H9 (cell line): ENCODE results near the gene FAF1. TPM values are rescaled to one million over a fixed set of nuclear protein-coding genes. Genes with fewer than 3 reads are reported as not detected.

Source experiments
- DNase-seq: peaks from one replicate; pipeline ENCODE4 v3.0.0-alpha.2; 2017
- H2AFZ ChIP-seq: one replicate; pipeline ENCODE4 v1.6.1; 2013; ENCODE audit warnings: mild to moderate bottlenecking, low read length, control low read depth, moderate library complexity
- H2AK5ac ChIP-seq: 2 replicates; pipeline ENCODE4 v1.6.1; 2013; ENCODE audit warnings: low read length, control low read depth, mixed read lengths; ENCODE audit not compliant: insufficient read length
- H2BK120ac ChIP-seq: one replicate; pipeline ENCODE4 v1.6.1; 2013; ENCODE audit warnings: low read depth, mild to moderate bottlenecking, low read length, control low read depth, inconsistent platforms; ENCODE audit not compliant: poor library complexity, severe bottlenecking
- H2BK12ac ChIP-seq: 2 replicates; pipeline ENCODE4 v1.6.1; 2013; ENCODE audit warnings: low read length, control low read depth, mixed read lengths, low read depth; ENCODE audit not compliant: insufficient read length
- H2BK15ac ChIP-seq: 2 replicates; pipeline ENCODE4 v1.6.1; 2013; ENCODE audit warnings: low read depth, low read length, control low read depth
- H2BK20ac ChIP-seq: one replicate; pipeline ENCODE4 v1.6.1; 2013; ENCODE audit warnings: low read depth, mild to moderate bottlenecking, low read length, control low read depth, inconsistent platforms; ENCODE audit not compliant: poor library complexity, severe bottlenecking
- H2BK5ac ChIP-seq: 2 replicates; pipeline ENCODE4 v1.6.1; 2013; ENCODE audit warnings: low read length, control low read depth, mixed read lengths; ENCODE audit not compliant: insufficient read length
- H3K14ac ChIP-seq: 2 replicates; pipeline ENCODE4 v1.6.1; 2013; ENCODE audit warnings: low read length, control low read depth; ENCODE audit not compliant: insufficient read depth
- H3K18ac ChIP-seq: 2 replicates; pipeline ENCODE4 v1.6.1; 2013; ENCODE audit warnings: low read depth, mild to moderate bottlenecking, mixed read lengths, low read length, control low read depth; ENCODE audit not compliant: insufficient read length
- H3K23ac ChIP-seq: 2 replicates; pipeline ENCODE4 v1.6.1; 2013; ENCODE audit warnings: low read length, control low read depth, mixed read lengths, low read depth; ENCODE audit not compliant: insufficient read length
- H3K23me2 ChIP-seq: 2 replicates; pipeline ENCODE4 v1.6.1; 2013; ENCODE audit warnings: low read depth, mild to moderate bottlenecking, mixed read lengths, low read length, control low read depth; ENCODE audit not compliant: insufficient read length, poor library complexity, severe bottlenecking
- H3K27ac ChIP-seq: 2 replicates; pipeline ENCODE4 v1.5.1; 2013; ENCODE audit warnings: low read length, control low read depth, mixed read lengths, low read depth; ENCODE audit not compliant: insufficient read length
- H3K27me3 ChIP-seq: 2 replicates; pipeline ENCODE4 v1.6.1; 2013; ENCODE audit warnings: low read length, control low read depth, inconsistent platforms; ENCODE audit not compliant: insufficient read depth
- H3K4ac ChIP-seq: 2 replicates; pipeline ENCODE4 v1.6.1; 2013; ENCODE audit warnings: low read depth, mild to moderate bottlenecking, control low read depth, inconsistent platforms, low read length, moderate library complexity
- H3K4me1 ChIP-seq: 2 replicates; pipeline ENCODE4 v1.6.1; 2013; ENCODE audit warnings: low read length, control low read depth, inconsistent platforms; ENCODE audit not compliant: insufficient read depth
- H3K4me2 ChIP-seq: 2 replicates; pipeline ENCODE4 v1.6.1; 2013; ENCODE audit warnings: low read length, control low read depth, mixed read lengths; ENCODE audit not compliant: insufficient read length, insufficient read depth
- H3K56ac ChIP-seq: 2 replicates; pipeline ENCODE4 v1.6.1; 2013; ENCODE audit warnings: low read depth, mild to moderate bottlenecking, mixed read lengths, low read length, control low read depth; ENCODE audit not compliant: insufficient read length
- H3K79me1 ChIP-seq: 2 replicates; pipeline ENCODE4 v1.6.1; 2013; ENCODE audit warnings: low read depth, mild to moderate bottlenecking, moderate library complexity, low read length, control low read depth, inconsistent platforms; ENCODE audit not compliant: insufficient read depth, poor library complexity, severe bottlenecking
- H3K79me2 ChIP-seq: 2 replicates; pipeline ENCODE4 v1.6.1; 2013; ENCODE audit warnings: low read length, control low read depth, inconsistent platforms; ENCODE audit not compliant: insufficient read depth
- H3K9ac ChIP-seq: 2 replicates; pipeline ENCODE4 v1.6.1; 2013; ENCODE audit warnings: low read length, control low read depth, mixed read lengths; ENCODE audit not compliant: insufficient read length; ENCODE audit errors: extremely low read depth
- H3K9me3 ChIP-seq: one replicate; pipeline ENCODE4 v1.6.1; 2013; ENCODE audit warnings: low read depth, low read length, inconsistent platforms; ENCODE audit not compliant: control insufficient read depth
- H3T11ph ChIP-seq: one replicate; pipeline ENCODE4 v1.6.1; 2013; ENCODE audit warnings: mild to moderate bottlenecking, low read length, control low read depth, inconsistent platforms
- H4K20me1 ChIP-seq: one replicate; pipeline ENCODE4 v1.6.1; 2013; ENCODE audit not compliant: control insufficient read depth, insufficient read length, insufficient read depth
- H4K5ac ChIP-seq: 2 replicates; pipeline ENCODE4 v1.6.1; 2013; ENCODE audit warnings: low read depth, mild to moderate bottlenecking, mixed read lengths, low read length, control low read depth; ENCODE audit not compliant: insufficient read length
- H4K8ac ChIP-seq: replicated peaks from 2 replicates; pipeline ENCODE4 v1.6.1; 2013; ENCODE audit warnings: low read length, control low read depth, mixed read lengths, low read depth; ENCODE audit not compliant: insufficient read length
- H4K91ac ChIP-seq: 2 replicates; pipeline ENCODE4 v1.6.1; 2013; ENCODE audit warnings: low read depth, mild to moderate bottlenecking, moderate library complexity, mixed read lengths, low read length, control low read depth; ENCODE audit not compliant: insufficient read length
- H3K27ac Mint-ChIP-seq, 3 experiments: 2 replicates in 2 of 3; 3 replicates in 1 of 3; pipeline ENCODE4 v1.8.0; 2020 to 2021; ENCODE audit warnings: mixed read lengths in 3 of 3, mild to moderate bottlenecking in 1 of 3, moderate library complexity in 1 of 3
- H3K27me3 Mint-ChIP-seq: 2 replicates; pipeline ENCODE4 v1.8.0; 2021; ENCODE audit warnings: low read depth, mild to moderate bottlenecking, moderate library complexity, mixed read lengths
- H3K36me3 Mint-ChIP-seq, 3 experiments: 2 replicates in 2 of 3; 3 replicates in 1 of 3; pipeline ENCODE4 v1.8.0; 2020 to 2021; ENCODE audit warnings: low read depth in 3 of 3, mixed read lengths in 3 of 3; ENCODE audit not compliant: insufficient read depth in 1 of 3
- H3K4me1 Mint-ChIP-seq, 2 experiments: 2 replicates each; pipeline ENCODE4 v1.8.0; 2020; ENCODE audit warnings: mixed read lengths in 2 of 2
- H3K4me3 Mint-ChIP-seq, 2 experiments: 2 replicates in 1 of 2; 3 replicates in 1 of 2; pipeline ENCODE4 v1.8.0; 2020 to 2021; ENCODE audit warnings: mild to moderate bottlenecking in 2 of 2, mixed read lengths in 2 of 2, moderate library complexity in 1 of 2
- H3K9me3 Mint-ChIP-seq, 2 experiments: 2 replicates in 1 of 2; 3 replicates in 1 of 2; pipeline ENCODE4 v1.8.0; 2020; ENCODE audit warnings: mild to moderate bottlenecking in 2 of 2, mixed read lengths in 2 of 2, moderate library complexity in 1 of 2
- CTCF ChIP-seq: fragments of 200-600 bp; sonication (generic); conservative IDR thresholded peaks from 3 replicates; pipeline ENCODE4 v1.8.0; 2021; ENCODE audit warnings: antibody characterized with exemption, mild to moderate bottlenecking
- WGBS: extraction: QIAGEN DNeasy Blood & Tissue Kit; methylation state at CpG from one replicate; pipeline ENCODE4 v1.1.7; 2013; ENCODE audit warnings: missing lambda C conversion rate, low lambda C conversion rate, mixed read lengths; ENCODE audit not compliant: insufficient read length; ENCODE audit errors: extremely low coverage; 5-methylcytosine and 5-hydroxymethylcytosine counted together
- total RNA-seq: library from RNA; stranded (reverse); gene quantifications from 2 replicates; pipeline ENCODE4 v1.2.1, GENCODE V29; 2021

Gene FAF1
- total RNA-seq, 1 experiment from 2014 or later = 60.8 TPM

- H4K8ac ChIP-seq = no peak overlapping the region
- no peaks in the 10 kb centered on the region for H3K9me3 ChIP-seq
- Mint-ChIP-seq H3K27ac (no peak overlapping the region), H3K9me3 (no peaks in the 10 kb centered on the region; a peak in 1 of 5 replicates), H3K27me3 (peaks cover 29% of the 10 kb centered on the region), H3K4me3 (no peak overlapping the region), H3K4me1 (no peaks in the 10 kb centered on the region), H3K36me3 (no peaks in the 10 kb centered on the region)
- H2BK120ac ChIP-seq = no peak overlapping the region
- no peak overlapping the region for H2BK15ac ChIP-seq
- no peaks in the 10 kb centered on the region for H3K23me2 ChIP-seq
- H4K20me1 ChIP-seq = no peaks in the 10 kb centered on the region
- no peak overlapping the region for H3K27ac ChIP-seq
- no peak overlapping the region for H3K4ac ChIP-seq
- H2AK5ac ChIP-seq = no peak overlapping the region
- no peak overlapping the region for H4K5ac ChIP-seq
- no CpG with 5 or more reads among the region's 2 CpGs for WGBS
- no peak overlapping the region for H2AFZ ChIP-seq
- no peak overlapping the region for H3T11ph ChIP-seq
- H3K56ac ChIP-seq = no peak overlapping the region
- no peak overlapping the region for H2BK20ac ChIP-seq
- no peak overlapping the region for H2BK5ac ChIP-seq
- no peaks in the 10 kb centered on the region for H3K79me2 ChIP-seq
- no peaks in the 10 kb centered on the region for H3K27me3 ChIP-seq
- H4K91ac ChIP-seq = no peak overlapping the region
- no peak overlapping the region for H3K14ac ChIP-seq
- H3K18ac ChIP-seq = no peak overlapping the region
- H2BK12ac ChIP-seq = no peak overlapping the region
- H3K9ac ChIP-seq = no peak overlapping the region
- H3K79me1 ChIP-seq = no peaks in the 10 kb centered on the region
- H3K4me2 ChIP-seq = no peak overlapping the region
- H3K23ac ChIP-seq = no peak overlapping the region
- no peaks in the 10 kb centered on the region for H3K4me1 ChIP-seq
- no peak for DNase-seq
- no peak for TF ChIP-seq CTCF
These were observed 29.6 kb upstream of the FAF1 start for GRCh38 chr1:50989694-50990093.
